Stomach (tissue), 4 donors: ENCODE measurements around the gene ATG14.

Source experiments
- CTCF ChIP-seq, 7 experiments: fragments of 450-650 bp in 4 of 7; fragments of 200-600 bp in 3 of 7; sonication (generic) in 3 of 7; IDR thresholded peaks; one replicate each; pipeline ENCODE4 v1.5.1; 2016 to 2019; ENCODE audit warnings: antibody characterized with exemption in 7 of 7, control low read depth in 2 of 7, mild to moderate bottlenecking in 1 of 7
- EP300 ChIP-seq: sonication (generic); formaldehyde crosslinking; IDR thresholded peaks from one replicate; pipeline ENCODE4 v1.6.1; 2017; ENCODE audit warnings: antibody characterized with exemption
- POLR2A ChIP-seq, 4 donors: fragments of 450-650 bp; IDR thresholded peaks; one replicate each; pipeline ENCODE4 v1.6.1; 2016; ENCODE audit warnings: antibody characterized with exemption in 4 of 4, control low read depth in 2 of 4, mild to moderate bottlenecking in 1 of 4, moderate library complexity in 1 of 4

GRCh38 chr14:55434805-55435174, 23.2 kb upstream of the ATG14 start:
- TF ChIP-seq POLR2A (IDR thresholded peaks at IDR 0.05): no peak
- TF ChIP-seq CTCF (IDR thresholded peaks at IDR 0.05): no peak
- no peak for TF ChIP-seq EP300
